HEK293 (cell line): ENCODE measurements around the gene HDLBP.

Experiments
- CTCF ChIA-PET: fragments of 350-600 bp; formaldehyde crosslinking; extraction: SDS; loops from one replicate; lab custom pipeline; 2021; ENCODE audit warnings: antibody characterized with exemption; lab: Yijun Ruan, JAX
- POLR2A ChIA-PET: fragments of 300-600 bp; formaldehyde crosslinking; extraction: SDS; loops from one replicate; lab custom pipeline; 2020; ENCODE audit warnings: antibody characterized with exemption, inconsistent platforms; lab: Yijun Ruan, JAX
- H3K27ac ChIP-seq: fragments of 200-500 bp; sonication (Bioruptor generic); 2 replicates; pipeline ENCODE4 v1.5.1; 2014; ENCODE audit warnings: low read depth, low read length, control low read depth, inconsistent platforms; ENCODE audit errors: extremely low read depth
- H3K36me3 ChIP-seq, 2 experiments: fragments of 200-500 bp in 1 of 2; sonication (Bioruptor generic) in 1 of 2; 1 replicate in 1 of 2; 2 replicates in 1 of 2; pipeline ENCODE4 v1.5.1; 2014 to 2017; ENCODE audit warnings: inconsistent platforms in 2 of 2, low read length in 2 of 2; ENCODE audit not compliant: control insufficient read depth in 2 of 2, insufficient read depth in 1 of 2
- H3K4me1 ChIP-seq: fragments of 200-500 bp; sonication (Bioruptor generic); 2 replicates; pipeline ENCODE4 v1.5.1; 2014; ENCODE audit warnings: mild to moderate bottlenecking, low read length, inconsistent platforms; ENCODE audit not compliant: control insufficient read depth, insufficient read depth
- H3K4me3 ChIP-seq: 2 replicates; pipeline ENCODE4 v1.5.1; 2011; ENCODE audit warnings: low read depth, mild to moderate bottlenecking, control low read depth, low read length, moderate library complexity
- H3K9me3 ChIP-seq: fragments of 200-500 bp; sonication (Bioruptor generic); 2 replicates; pipeline ENCODE4 v1.5.1; 2014; ENCODE audit warnings: low read depth, low read length, inconsistent platforms; ENCODE audit not compliant: control insufficient read depth, insufficient read depth
- EGR2 ChIP-seq: fragments of 450-650 bp; formaldehyde crosslinking; IDR thresholded peaks from 2 replicates; pipeline ENCODE4 v1.5.1; 2016; ENCODE audit warnings: low read depth, missing biosample characterization, missing genetic modification characterization
- HOXA7 ChIP-seq: sonication (generic); formaldehyde crosslinking; IDR thresholded peaks from 2 replicates; pipeline ENCODE4 v1.8.1; 2022; ENCODE audit warnings: missing genetic modification reagents, borderline replicate concordance
- HOXC10 ChIP-seq: sonication (generic); formaldehyde crosslinking; IDR thresholded peaks from 2 replicates; pipeline ENCODE4 v1.8.1; 2023; ENCODE audit warnings: mild to moderate bottlenecking, missing genetic modification reagents
- KLF16 ChIP-seq: fragments of 450-650 bp; formaldehyde crosslinking; IDR thresholded peaks from 2 replicates; pipeline ENCODE4 v1.5.1; 2017; ENCODE audit warnings: missing biosample characterization, missing genetic modification characterization
- ZFP69B ChIP-seq: fragments of 450-650 bp; formaldehyde crosslinking; IDR thresholded peaks from 2 replicates; pipeline ENCODE4 v1.5.1; 2016; ENCODE audit warnings: missing biosample characterization, missing genetic modification characterization
- ZIC2 ChIP-seq: fragments of 450-650 bp; formaldehyde crosslinking; IDR thresholded peaks from 2 replicates; pipeline ENCODE4 v1.5.1; 2016; ENCODE audit warnings: missing biosample characterization, missing genetic modification characterization
- ZNF248 ChIP-seq: fragments of 450-650 bp; formaldehyde crosslinking; IDR thresholded peaks from 2 replicates; pipeline ENCODE4 v1.5.1; 2017; ENCODE audit warnings: missing biosample characterization, missing genetic modification characterization
- ZNF274 ChIP-seq, 2 experiments: fragments of 200-500 bp in 1 of 2; fragments of 450-650 bp in 1 of 2; sonication (Bioruptor generic) in 1 of 2; formaldehyde crosslinking in 1 of 2; IDR thresholded peaks; 2 replicates each; pipeline versions ENCODE4 v1.5.1 to v1.6.1; 2014 to 2016; ENCODE audit warnings: borderline replicate concordance in 1 of 2, inconsistent platforms in 1 of 2, low read length in 1 of 2, missing biosample characterization in 1 of 2, missing genetic modification characterization in 1 of 2
- ZNF366 ChIP-seq: fragments of 450-650 bp; formaldehyde crosslinking; conservative IDR thresholded peaks from 2 replicates; pipeline ENCODE4 v1.5.1; 2016; ENCODE audit warnings: missing biosample characterization, missing genetic modification characterization
- ZNF585B ChIP-seq: fragments of 450-650 bp; formaldehyde crosslinking; IDR thresholded peaks from 2 replicates; pipeline ENCODE4 v1.5.1; 2016; ENCODE audit warnings: missing biosample characterization, missing genetic modification characterization
- ZNF623 ChIP-seq: fragments of 450-650 bp; formaldehyde crosslinking; IDR thresholded peaks from 2 replicates; pipeline ENCODE4 v1.5.1; 2016; ENCODE audit warnings: missing biosample characterization, missing genetic modification characterization
- ZNF670 ChIP-seq: fragments of 450-650 bp; formaldehyde crosslinking; IDR thresholded peaks from 2 replicates; pipeline ENCODE4 v1.5.1; 2016; ENCODE audit warnings: missing biosample characterization, missing genetic modification characterization, low read depth
- ZNF701 ChIP-seq: fragments of 450-650 bp; formaldehyde crosslinking; IDR thresholded peaks from 2 replicates; pipeline ENCODE4 v1.5.1; 2016; ENCODE audit warnings: missing biosample characterization, missing genetic modification characterization
- ZNF707 ChIP-seq: fragments of 450-650 bp; formaldehyde crosslinking; IDR thresholded peaks from 2 replicates; pipeline ENCODE4 v1.5.1; 2016; ENCODE audit warnings: missing biosample characterization, missing genetic modification characterization
- TF ChIP-seq, protein P1 (sequence below): fragments of 450-650 bp; formaldehyde crosslinking; IDR thresholded peaks from 2 replicates; pipeline ENCODE4 v1.5.1; 2016; ENCODE audit warnings: missing biosample characterization, missing genetic modification characterization, borderline replicate concordance
- TF ChIP-seq, protein P2 (sequence below): fragments of 450-650 bp; formaldehyde crosslinking; IDR thresholded peaks from 2 replicates; pipeline ENCODE4; 2016; ENCODE audit warnings: missing biosample characterization, missing genetic modification characterization
- TF ChIP-seq, protein P3 (sequence below): fragments of 450-650 bp; formaldehyde crosslinking; IDR thresholded peaks from 2 replicates; pipeline ENCODE4 v1.5.1; 2016; ENCODE audit warnings: missing biosample characterization, missing genetic modification characterization
- TF ChIP-seq, protein P4 (sequence below): fragments of 450-650 bp; formaldehyde crosslinking; IDR thresholded peaks from 2 replicates; pipeline ENCODE4 v1.5.1; 2016; ENCODE audit warnings: missing biosample characterization, missing genetic modification characterization

Gene HDLBP

DNA sequence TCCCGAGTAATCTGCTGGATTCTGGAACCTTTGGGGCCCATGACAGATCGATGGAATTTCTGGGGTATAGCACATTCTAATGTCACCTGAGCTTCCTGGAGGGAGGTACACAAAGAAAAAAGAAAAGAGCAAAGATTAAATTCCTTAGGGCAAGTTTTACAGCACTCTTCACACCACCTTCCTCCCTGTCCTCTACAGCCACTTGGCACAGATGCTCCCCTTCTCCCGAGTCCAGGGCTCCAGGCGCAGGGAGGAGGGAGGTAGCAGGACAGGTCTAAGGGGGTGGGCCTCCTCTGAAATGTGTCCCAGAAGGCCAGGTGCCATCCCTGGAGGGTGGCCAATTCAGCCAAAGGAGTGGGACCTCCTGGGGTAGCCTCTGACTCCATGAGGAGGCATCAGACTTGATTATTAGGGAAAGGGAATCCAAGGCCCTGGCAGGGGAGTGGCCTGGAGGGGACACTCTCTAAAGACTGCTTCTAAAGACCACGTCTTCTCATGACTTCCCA lies 76.7 kb downstream of the HDLBP start:
- Histone ChIP-seq H3K36me3 (peaks cover 16 to 98% of the 10 kb centered on the region in 2 experiments), H3K4me1 (no peaks in the 10 kb centered on the region), H3K9me3 (no peaks in the 10 kb centered on the region), H3K27ac (no peak overlapping the region), H3K4me3 (no peak overlapping the region)
- POLR2A ChIA-PET: no interaction called here
- CTCF ChIA-PET: no interaction called here
- TF ChIP-seq, protein P1, sequence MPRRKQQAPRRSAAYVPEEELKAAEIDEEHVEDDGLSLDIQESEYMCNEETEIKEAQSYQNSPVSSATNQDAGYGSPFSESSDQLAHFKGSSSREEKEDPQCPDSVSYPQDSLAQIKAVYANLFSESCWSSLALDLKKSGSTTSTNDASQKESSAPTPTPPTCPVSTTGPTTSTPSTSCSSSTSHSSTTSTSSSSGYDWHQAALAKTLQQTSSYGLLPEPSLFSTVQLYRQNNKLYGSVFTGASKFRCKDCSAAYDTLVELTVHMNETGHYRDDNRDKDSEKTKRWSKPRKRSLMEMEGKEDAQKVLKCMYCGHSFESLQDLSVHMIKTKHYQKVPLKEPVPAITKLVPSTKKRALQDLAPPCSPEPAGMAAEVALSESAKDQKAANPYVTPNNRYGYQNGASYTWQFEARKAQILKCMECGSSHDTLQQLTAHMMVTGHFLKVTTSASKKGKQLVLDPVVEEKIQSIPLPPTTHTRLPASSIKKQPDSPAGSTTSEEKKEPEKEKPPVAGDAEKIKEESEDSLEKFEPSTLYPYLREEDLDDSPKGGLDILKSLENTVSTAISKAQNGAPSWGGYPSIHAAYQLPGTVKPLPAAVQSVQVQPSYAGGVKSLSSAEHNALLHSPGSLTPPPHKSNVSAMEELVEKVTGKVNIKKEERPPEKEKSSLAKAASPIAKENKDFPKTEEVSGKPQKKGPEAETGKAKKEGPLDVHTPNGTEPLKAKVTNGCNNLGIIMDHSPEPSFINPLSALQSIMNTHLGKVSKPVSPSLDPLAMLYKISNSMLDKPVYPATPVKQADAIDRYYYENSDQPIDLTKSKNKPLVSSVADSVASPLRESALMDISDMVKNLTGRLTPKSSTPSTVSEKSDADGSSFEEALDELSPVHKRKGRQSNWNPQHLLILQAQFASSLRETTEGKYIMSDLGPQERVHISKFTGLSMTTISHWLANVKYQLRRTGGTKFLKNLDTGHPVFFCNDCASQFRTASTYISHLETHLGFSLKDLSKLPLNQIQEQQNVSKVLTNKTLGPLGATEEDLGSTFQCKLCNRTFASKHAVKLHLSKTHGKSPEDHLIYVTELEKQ: no peak
- TF ChIP-seq HOXA7 (CRISPR knock-in tag) (no peak), ZNF248 (tag by site-specific recombination) (no peak), ZNF670 (tag by site-specific recombination) (no peak), ZNF707 (tag by site-specific recombination) (no peak), ZNF366 (tag by site-specific recombination) (no peak), EGR2 (tag by site-specific recombination) (no peak), HOXC10 (CRISPR knock-in tag) (no peak), KLF16 (tag by site-specific recombination) (no peak), ZNF585B (no peak), ZFP69B (tag by site-specific recombination) (no peak), ZNF623 (tag by site-specific recombination) (no peak), ZNF701 (tag by site-specific recombination) (no peak), ZNF274 (IDR thresholded peaks at IDR 0.05; ENCODE audit: low read length) (no peak), ZNF274 (tag by site-specific recombination; IDR thresholded peaks at IDR 0.05; ENCODE audit: borderline replicate concordance) (no peak)
- TF ChIP-seq, protein P2, sequence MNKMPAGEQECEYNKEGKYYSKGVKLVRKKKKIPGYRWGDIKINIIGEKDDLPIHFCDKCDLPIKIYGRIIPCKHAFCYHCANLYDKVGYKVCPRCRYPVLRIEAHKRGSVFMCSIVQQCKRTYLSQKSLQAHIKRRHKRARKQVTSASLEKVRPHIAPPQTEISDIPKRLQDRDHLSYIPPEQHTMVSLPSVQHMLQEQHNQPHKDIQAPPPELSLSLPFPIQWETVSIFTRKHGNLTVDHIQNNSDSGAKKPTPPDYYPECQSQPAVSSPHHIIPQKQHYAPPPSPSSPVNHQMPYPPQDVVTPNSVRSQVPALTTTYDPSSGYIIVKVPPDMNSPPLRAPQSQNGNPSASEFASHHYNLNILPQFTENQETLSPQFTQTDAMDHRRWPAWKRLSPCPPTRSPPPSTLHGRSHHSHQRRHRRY (tag by site-specific recombination): no peak
- TF ChIP-seq, protein P3, sequence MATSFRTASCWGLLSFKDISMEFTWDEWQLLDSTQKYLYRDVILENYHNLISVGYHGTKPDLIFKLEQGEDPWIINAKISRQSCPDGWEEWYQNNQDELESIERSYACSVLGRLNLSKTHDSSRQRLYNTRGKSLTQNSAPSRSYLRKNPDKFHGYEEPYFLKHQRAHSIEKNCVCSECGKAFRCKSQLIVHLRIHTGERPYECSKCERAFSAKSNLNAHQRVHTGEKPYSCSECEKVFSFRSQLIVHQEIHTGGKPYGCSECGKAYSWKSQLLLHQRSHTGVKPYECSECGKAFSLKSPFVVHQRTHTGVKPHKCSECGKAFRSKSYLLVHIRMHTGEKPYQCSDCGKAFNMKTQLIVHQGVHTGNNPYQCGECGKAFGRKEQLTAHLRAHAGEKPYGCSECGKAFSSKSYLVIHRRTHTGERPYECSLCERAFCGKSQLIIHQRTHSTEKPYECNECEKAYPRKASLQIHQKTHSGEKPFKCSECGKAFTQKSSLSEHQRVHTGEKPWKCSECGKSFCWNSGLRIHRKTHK (tag by site-specific recombination): no peak

DNA sequence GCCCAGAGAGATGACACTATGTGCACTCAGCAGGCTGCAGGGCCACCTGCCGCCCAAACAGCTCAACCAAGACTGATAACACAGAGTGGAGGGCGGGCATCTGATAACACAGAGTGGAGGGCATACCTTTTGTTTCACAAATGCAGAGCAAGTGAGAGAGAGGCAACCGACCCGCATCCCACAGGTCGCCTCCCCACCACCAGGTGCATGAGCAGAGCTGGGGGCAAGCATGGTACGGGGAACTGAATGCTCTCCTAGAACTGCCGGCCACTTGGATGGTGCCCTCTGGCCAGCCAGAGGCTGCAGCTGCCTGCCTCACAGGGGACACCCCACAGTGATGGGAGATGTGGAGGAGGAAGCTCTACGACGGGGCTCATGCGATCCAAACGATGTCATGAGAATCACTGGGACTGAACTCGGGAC lies 77.5 kb downstream of the HDLBP start:
- POLR2A ChIA-PET: no interaction called here
- Histone ChIP-seq H3K4me1 (no peaks in the 10 kb centered on the region), H3K36me3 (peaks cover 15 to 98% of the 10 kb centered on the region in 2 experiments), H3K27ac (no peak overlapping the region), H3K4me3 (no peak overlapping the region)
- CTCF ChIA-PET: no interaction called here
- peak; percentile 54 for TF ChIP-seq ZIC2 (tag by site-specific recombination)
- TF ChIP-seq, protein P4, sequence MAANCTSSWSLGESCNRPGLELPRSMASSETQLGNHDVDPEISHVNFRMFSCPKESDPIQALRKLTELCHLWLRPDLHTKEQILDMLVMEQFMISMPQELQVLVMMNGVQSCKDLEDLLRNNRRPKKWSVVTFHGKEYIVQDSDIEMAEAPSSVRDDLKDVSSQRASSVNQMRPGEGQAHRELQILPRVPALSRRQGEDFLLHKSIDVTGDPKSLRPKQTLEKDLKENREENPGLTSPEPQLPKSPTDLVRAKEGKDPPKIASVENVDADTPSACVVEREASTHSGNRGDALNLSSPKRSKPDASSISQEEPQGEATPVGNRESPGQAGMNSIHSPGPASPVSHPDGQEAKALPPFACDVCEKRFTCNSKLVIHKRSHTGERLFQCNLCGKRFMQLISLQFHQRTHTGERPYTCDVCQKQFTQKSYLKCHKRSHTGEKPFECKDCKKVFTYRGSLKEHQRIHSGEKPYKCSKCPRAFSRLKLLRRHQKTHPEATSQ (tag by site-specific recombination): no peak
- TF ChIP-seq, all 188 proteins: peak for 1
- no peaks in the 10 kb centered on the region for H3K9me3 ChIP-seq
